ENCODE measurements around the gene UBR7.
"Not testable (repeated sequence)": the region's sequence is repeated elsewhere in the genome, so short reads cannot be mapped to it uniquely, and the experiment has no call there.

DNA sequence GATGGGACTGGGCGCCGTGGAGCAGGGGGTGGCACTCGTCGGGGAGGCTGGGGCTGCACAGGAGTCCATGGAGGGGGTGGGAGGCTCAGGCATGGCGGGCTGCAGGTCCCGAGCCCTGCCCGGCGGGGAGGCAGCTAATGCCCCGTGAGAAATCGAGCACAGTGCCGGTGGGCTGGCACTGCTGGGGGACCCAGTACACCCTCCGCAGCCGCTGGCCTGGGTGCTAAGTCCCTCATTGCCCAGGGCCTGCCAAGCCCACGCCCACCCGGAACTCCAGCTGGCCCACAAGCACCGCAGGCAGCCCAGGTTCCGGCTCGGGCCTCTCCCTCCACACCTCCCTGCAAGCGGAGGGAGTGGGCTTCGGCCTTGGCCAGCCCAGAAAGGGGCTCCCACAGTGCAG is 36.9 kb upstream of the UBR7 start:
- not testable (repeated sequence) for TF ChIP-seq EZH2 (IDR thresholded peaks at IDR 0.05; ENCODE audit: insufficient read depth, low read length)
- TF ChIP-seq, protein P1, sequence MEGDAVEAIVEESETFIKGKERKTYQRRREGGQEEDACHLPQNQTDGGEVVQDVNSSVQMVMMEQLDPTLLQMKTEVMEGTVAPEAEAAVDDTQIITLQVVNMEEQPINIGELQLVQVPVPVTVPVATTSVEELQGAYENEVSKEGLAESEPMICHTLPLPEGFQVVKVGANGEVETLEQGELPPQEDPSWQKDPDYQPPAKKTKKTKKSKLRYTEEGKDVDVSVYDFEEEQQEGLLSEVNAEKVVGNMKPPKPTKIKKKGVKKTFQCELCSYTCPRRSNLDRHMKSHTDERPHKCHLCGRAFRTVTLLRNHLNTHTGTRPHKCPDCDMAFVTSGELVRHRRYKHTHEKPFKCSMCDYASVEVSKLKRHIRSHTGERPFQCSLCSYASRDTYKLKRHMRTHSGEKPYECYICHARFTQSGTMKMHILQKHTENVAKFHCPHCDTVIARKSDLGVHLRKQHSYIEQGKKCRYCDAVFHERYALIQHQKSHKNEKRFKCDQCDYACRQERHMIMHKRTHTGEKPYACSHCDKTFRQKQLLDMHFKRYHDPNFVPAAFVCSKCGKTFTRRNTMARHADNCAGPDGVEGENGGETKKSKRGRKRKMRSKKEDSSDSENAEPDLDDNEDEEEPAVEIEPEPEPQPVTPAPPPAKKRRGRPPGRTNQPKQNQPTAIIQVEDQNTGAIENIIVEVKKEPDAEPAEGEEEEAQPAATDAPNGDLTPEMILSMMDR (IDR thresholded peaks at IDR 0.05; ENCODE audit: insufficient read depth, low read depth, low read length) = not testable (repeated sequence)
